H1 (cell line): Measurements from ENCODE around the gene KCNK3. TPM values are rescaled to one million over a fixed set of nuclear protein-coding genes. Genes with fewer than 3 reads are reported as not detected.
A peak's percentile ranks its signal among the peaks of the same experiment; 100 is the strongest.

Experiments
- BACH1 ChIP-seq: IDR thresholded peaks from 2 replicates; pipeline ENCODE4 v1.6.1; 2012; ENCODE audit warnings: low read length, improper control_type of control experiment
- CBX8 ChIP-seq: fragments of 300-800, 300-1000 bp; sonication (generic); IDR thresholded peaks from 2 replicates; pipeline ENCODE4 v1.7.1; 2016; ENCODE audit warnings: low read depth, low read length, borderline replicate concordance
- CHD1 ChIP-seq: IDR thresholded peaks from 2 replicates; pipeline ENCODE4 v1.6.1; 2012; ENCODE audit warnings: low read depth, low read length, improper control_type of control experiment
- CREB1 ChIP-seq: IDR thresholded peaks from 2 replicates; pipeline ENCODE4 v1.6.1; 2012; ENCODE audit warnings: inconsistent platforms
- EGR1 ChIP-seq: IDR thresholded peaks from 2 replicates; pipeline ENCODE4 v1.6.1; 2011; ENCODE audit warnings: low read depth, low read length, borderline replicate concordance
- EZH2 ChIP-seq: fragments of 200-600 bp; sonication (generic); IDR thresholded peaks from 2 replicates; pipeline ENCODE4 v1.7.1; 2012; ENCODE audit warnings: low read depth, mild to moderate bottlenecking, moderate library complexity, low read length, inconsistent platforms; ENCODE audit not compliant: severe bottlenecking
- HDAC6 ChIP-seq: IDR thresholded peaks from one replicate; pipeline ENCODE4 v1.7.1; 2012; ENCODE audit warnings: low read depth, mild to moderate bottlenecking, inconsistent platforms, low read length, moderate library complexity
- NANOG ChIP-seq: IDR thresholded peaks from 2 replicates; pipeline ENCODE4 v1.6.1; 2011; ENCODE audit warnings: low read length, low read depth, mild to moderate bottlenecking, inconsistent platforms; ENCODE audit not compliant: insufficient read depth, poor library complexity, severe bottlenecking
- POU5F1 ChIP-seq: IDR thresholded peaks from 2 replicates; pipeline ENCODE4 v1.6.1; 2011; ENCODE audit warnings: low read depth, mild to moderate bottlenecking, low read length, moderate library complexity
- SAP30 ChIP-seq: fragments of 300-600 bp; sonication (generic); IDR thresholded peaks from 2 replicates; pipeline ENCODE4 v1.7.1; 2012; ENCODE audit warnings: low read length, moderate library complexity, mild to moderate bottlenecking, inconsistent platforms; ENCODE audit not compliant: insufficient read depth, insufficient replicate concordance
- SP4 ChIP-seq: IDR thresholded peaks from 2 replicates; pipeline ENCODE4 v1.6.1; 2012; ENCODE audit warnings: low read length, inconsistent platforms
- SUZ12 ChIP-seq: fragments of 200-600 bp; sonication (generic); IDR thresholded peaks from 2 replicates; pipeline ENCODE4 v1.6.1; 2012; ENCODE audit warnings: mild to moderate bottlenecking, inconsistent platforms, low read length, moderate library complexity, mixed read lengths
- TCF12 ChIP-seq: IDR thresholded peaks from 2 replicates; pipeline ENCODE4 v1.6.1; 2011; ENCODE audit warnings: low read depth, mild to moderate bottlenecking, low read length
- ZNF274 ChIP-seq: IDR thresholded peaks from 2 replicates; pipeline ENCODE4 v1.7.0; 2012; ENCODE audit warnings: low read length, borderline replicate concordance; ENCODE audit errors: extremely low read depth
- polyA plus RNA-seq, 7 experiments: library from polyadenylated mRNA; depleted of rRNA in 3 of 7; stranded (reverse) in 5 of 7; unstranded in 2 of 7; fragments of >200 nt in 5 of 7; fragments of 200-250 nt in 2 of 7; gene quantifications; 1 replicate in 5 of 7; 2 replicates in 1 of 7; 4 replicates in 1 of 7; pipeline versions ENCODE4 v1.2.1 to v1.2.3, GENCODE V29; 2011 to 2013; ENCODE audit warnings: missing spikeins in 2 of 7, mixed read lengths in 2 of 7
- total RNA-seq: library from RNA; stranded (reverse); fragmentation: NEBNext Ultra II Directional; extraction: Animal tissue kit (Norgen Biotek cat#: 25700); gene quantifications from 2 replicates; pipeline ENCODE4 v1.2.1, GENCODE V29; 2021
- TF ChIP-seq, protein P1 (sequence below): IDR thresholded peaks from 2 replicates; pipeline ENCODE4 v1.6.1; 2012; ENCODE audit warnings: inconsistent platforms
- TF ChIP-seq, protein P2 (sequence below): IDR thresholded peaks from 2 replicates; pipeline ENCODE4 v1.6.1; 2012; ENCODE audit warnings: inconsistent platforms
- TF ChIP-seq, protein P3 (sequence below): IDR thresholded peaks from 2 replicates; pipeline ENCODE4 v1.6.1; 2011; ENCODE audit warnings: low read length, improper control_type of control experiment
- TF ChIP-seq, protein P4 (sequence below): IDR thresholded peaks from 2 replicates; pipeline ENCODE4 v1.6.1; 2011; ENCODE audit warnings: low read depth, mild to moderate bottlenecking, low read length; ENCODE audit not compliant: insufficient read depth

Gene KCNK3
- total and polyA plus RNA-seq, 2 of the 8 experiments (the other 6 are each of a cell fraction or from before 2014, with no cell fraction given) = 0.29 to 0.30 TPM

DNA sequence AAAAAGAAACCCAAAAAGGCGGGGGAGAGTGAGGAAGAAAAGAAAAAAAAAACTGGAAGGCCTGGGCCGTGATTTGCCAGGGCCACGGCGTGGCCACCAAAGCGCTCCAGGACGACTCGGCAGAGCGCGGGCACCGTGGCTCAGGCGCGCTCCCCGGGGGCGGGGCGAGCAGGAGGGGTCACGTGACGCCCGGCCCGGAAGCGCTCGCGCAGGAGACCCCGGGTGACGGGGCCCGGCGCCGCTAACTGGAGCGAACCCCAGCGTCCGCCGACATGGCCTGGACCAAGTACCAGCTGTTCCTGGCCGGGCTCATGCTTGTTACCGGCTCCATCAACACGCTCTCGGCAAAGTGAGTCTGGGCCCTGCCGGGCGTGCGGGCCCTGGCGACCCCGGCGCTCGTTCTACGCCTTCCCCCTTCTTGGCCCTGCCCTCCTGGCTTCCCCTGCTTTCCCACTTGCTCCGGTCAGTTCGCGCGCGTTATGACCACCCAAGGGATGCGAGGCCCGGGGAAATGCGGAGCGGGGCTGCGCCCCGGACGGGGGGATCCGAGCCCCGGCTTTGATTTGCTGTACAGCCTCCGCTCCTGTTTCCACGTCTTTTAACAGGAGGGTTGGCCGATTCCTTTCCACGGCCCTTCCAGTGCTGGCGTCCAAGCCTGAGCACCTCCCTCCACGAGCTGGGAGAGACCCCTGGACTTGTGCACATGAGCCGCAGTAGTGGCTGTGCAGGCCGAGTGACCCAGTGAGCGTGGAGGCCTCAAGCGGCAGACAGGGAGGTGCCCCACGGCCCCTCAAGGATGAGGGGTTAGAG lies 71.8 kb downstream of the KCNK3 start, which contains the start of gene SLC35F6 (continued):
- TF ChIP-seq CHD1 = no peak
- no peak for TF ChIP-seq HDAC6
- TF ChIP-seq, protein P1, sequence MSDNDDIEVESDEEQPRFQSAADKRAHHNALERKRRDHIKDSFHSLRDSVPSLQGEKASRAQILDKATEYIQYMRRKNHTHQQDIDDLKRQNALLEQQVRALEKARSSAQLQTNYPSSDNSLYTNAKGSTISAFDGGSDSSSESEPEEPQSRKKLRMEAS = peak; percentile 53; the same call in 1 of the 2 replicates
- TF ChIP-seq EZH2 = no peak
- TF ChIP-seq, protein P2, sequence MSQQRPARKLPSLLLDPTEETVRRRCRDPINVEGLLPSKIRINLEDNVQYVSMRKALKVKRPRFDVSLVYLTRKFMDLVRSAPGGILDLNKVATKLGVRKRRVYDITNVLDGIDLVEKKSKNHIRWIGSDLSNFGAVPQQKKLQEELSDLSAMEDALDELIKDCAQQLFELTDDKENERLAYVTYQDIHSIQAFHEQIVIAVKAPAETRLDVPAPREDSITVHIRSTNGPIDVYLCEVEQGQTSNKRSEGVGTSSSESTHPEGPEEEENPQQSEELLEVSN = no peak
- TF ChIP-seq BACH1 = no peak
- TF ChIP-seq EGR1 = 0 out of 2 replicates have a peak, but pooled peaks have one; percentile 27
- TF ChIP-seq NANOG = no peak
- TF ChIP-seq ZNF274 = no peak
- TF ChIP-seq, protein P3, sequence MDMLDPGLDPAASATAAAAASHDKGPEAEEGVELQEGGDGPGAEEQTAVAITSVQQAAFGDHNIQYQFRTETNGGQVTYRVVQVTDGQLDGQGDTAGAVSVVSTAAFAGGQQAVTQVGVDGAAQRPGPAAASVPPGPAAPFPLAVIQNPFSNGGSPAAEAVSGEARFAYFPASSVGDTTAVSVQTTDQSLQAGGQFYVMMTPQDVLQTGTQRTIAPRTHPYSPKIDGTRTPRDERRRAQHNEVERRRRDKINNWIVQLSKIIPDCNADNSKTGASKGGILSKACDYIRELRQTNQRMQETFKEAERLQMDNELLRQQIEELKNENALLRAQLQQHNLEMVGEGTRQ = peak; percentile 95
- no peak for TF ChIP-seq SUZ12
- TF ChIP-seq, protein P4, sequence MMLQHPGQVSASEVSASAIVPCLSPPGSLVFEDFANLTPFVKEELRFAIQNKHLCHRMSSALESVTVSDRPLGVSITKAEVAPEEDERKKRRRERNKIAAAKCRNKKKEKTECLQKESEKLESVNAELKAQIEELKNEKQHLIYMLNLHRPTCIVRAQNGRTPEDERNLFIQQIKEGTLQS = peak; percentile 81
- no peak for TF ChIP-seq SAP30
- no peak for TF ChIP-seq POU5F1
- 0 out of 2 replicates have a peak, but pooled peaks have one; percentile 37 for TF ChIP-seq CREB1
- TF ChIP-seq SP4 = no peak
- no peak for TF ChIP-seq TCF12
- no peak for TF ChIP-seq CBX8
- TF ChIP-seq, all 59 proteins: peak for 14
